HG03095 (cell line): Measurements from ENCODE around the gene SULF2.

Source experiments
- ATAC-seq: cut with Tn5 transposase; IDR thresholded peaks from one replicate; pipeline ENCODE4 v1.9.1; 2021; ENCODE audit warnings: moderate library complexity; ENCODE audit not compliant: unreplicated experiment

Gene SULF2

DNA sequence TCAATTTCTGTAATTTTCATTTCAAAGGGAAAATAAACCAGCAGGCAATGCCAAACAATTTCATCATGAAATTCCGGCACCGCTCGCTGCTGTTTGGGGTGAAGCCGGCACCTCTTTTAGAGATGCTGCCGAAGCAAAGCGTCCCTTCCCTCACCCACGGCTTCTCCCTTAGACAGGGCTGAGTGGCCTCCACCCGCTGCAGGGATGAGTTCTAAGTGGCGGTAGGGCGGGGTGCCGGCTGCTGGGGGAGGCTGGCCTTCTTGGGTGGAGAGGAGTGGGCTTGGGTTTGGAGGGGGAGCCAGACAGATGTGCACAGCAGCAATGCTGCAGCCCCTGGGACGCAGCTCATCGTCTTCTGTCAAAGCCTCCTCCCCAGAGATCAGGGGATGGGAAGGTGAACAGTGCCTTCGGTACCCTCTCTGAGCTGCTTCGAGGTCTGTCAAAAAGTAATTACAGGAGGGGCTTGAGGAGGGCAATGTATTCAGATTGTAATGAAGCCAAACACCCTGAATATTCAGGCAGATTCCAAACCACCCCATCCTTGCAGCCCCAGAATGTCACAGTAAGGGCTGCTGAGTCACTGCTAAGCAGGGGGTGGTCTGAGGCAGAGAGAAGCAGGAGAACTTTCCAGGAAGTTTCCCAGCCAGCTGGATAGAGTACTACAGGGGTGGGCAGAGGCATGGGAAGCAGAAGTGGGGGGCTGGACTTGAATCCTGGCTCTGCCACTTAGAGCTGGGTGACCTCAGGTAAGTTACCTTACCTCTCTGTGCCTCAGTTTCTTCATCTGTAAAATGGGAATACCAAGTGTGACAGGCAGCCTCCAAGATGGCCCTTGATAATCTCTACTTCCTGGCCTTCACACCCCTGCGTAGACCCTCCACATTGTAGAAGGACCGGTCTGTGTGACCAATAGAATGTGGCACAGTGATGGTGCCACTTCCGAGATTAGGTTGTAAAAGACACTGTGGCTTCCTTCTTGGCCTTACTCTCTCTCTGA lies 96.6 kb downstream of the SULF2 start:
- no peak for ATAC-seq

DNA sequence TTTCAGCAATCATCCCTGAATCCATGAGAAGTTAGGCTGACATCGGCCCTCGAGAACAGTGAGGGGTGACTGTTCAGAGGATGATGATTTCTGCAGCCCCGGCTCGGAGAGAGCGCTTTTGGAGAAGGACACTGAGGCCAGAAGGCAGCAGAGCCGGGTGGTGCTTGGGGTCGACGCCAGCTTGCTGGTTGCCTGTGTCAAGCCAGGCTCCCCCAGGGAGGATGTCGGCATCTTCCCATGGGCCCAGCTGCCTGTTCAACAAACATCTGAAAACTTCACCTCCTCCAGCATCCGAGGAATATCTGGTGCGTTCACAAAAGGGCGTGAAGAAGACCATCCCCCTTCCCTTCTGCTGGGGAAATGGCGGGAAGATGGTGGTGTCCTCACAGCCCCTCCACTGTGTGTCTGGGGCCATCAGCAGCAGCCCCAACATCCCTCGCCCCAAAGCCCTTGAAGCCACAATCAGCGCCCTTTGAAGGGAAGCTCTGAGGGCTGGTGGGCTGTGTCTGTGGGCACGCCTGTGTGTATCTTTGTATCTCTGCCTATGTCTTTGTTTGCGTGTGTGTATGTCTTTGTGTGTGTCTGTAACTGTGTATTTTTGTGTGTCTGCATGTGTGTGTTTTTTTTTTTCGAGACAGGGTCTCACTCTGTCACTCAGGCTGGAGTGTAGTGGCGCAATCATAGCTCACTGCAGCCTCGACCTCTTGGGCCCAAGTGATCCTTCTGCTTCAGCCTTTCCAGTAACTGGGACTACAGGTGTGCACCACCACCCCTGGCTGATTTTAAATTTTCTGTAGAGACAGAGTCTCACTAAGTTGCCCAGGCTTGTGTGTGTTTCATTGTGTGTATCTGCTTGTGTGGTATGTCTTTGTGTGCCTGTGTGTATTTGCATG lies 97.9 kb downstream of the SULF2 start:
- ATAC-seq: no peak

DNA sequence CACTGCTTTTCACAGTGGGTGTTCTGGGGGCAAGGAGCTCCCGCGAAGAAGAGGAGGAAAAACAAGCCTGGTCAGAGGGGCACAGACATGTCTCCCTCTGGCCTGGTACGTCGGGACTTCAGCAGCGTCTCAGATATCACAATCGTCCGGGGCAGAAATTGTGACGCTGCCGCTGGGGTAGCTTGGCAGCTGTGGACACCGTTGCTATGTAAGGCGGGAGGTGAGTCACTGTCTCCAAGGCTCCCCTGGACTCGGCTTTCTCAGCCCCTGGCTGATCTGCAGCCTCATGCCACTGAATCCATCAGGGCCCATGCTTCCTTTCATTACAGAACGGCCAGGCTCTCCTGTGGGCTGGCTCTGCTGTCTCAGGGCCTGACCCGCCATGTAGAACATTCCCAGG lies 98.7 kb downstream of the SULF2 start:
- ATAC-seq: no peak

DNA sequence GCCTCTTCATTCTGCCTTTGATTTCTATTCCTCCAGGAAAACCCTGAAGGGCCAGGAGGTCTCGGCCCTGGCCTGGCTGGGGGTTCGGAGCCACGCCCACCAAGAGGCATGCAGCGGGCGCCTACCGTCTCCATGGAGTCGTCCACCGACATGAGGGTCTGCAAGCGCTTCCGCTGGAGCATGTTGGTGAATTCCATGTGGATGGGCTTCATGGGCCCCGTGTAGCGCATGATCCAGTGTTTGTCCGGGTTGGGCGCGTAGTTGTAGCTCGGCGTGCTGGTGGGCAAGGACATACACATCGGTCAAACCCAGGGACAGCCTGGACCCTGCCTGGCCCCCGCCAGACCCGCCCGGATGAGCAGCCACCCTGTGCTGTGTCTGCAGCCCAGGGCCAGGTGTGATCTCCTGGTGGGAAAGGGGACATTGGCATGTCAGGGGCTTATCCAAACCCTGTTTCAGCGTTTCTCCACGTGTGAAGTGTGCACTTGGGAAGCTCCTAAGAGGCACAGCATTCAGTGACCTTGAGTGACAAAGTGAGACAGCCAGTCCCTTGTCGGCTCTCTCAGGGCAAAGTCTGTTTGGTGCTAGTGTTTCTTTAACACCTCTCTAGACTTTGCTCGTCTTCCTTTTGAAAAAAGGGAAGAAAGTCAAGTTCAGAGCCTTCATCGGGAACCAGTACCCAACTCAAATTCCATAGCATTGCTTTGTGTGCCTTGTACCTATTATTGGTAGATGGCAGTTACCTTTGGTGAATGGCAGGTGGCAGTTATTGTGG lies 100.8 kb downstream of the SULF2 start:
- ATAC-seq: no peak

DNA sequence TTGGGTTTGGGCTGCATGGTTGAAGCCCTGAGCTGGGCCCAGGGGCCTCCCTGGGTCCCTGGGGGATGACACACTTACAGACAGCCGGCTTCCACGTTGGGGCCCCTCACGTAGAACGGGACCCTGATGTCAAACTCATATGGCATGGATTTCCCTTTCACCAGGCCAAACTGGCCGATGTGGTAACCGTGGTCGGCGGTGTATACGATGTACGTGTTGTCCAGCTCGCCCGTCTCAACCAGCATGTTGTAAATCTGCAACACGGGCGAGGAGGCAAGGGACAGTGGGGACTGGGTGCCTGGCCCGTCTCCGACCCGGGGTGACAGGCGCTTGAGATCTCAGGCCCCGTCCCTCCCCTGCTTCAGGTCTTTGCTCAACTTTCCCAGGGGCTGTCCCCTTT lies 102.4 kb downstream of the SULF2 start:
- no peak for ATAC-seq

DNA sequence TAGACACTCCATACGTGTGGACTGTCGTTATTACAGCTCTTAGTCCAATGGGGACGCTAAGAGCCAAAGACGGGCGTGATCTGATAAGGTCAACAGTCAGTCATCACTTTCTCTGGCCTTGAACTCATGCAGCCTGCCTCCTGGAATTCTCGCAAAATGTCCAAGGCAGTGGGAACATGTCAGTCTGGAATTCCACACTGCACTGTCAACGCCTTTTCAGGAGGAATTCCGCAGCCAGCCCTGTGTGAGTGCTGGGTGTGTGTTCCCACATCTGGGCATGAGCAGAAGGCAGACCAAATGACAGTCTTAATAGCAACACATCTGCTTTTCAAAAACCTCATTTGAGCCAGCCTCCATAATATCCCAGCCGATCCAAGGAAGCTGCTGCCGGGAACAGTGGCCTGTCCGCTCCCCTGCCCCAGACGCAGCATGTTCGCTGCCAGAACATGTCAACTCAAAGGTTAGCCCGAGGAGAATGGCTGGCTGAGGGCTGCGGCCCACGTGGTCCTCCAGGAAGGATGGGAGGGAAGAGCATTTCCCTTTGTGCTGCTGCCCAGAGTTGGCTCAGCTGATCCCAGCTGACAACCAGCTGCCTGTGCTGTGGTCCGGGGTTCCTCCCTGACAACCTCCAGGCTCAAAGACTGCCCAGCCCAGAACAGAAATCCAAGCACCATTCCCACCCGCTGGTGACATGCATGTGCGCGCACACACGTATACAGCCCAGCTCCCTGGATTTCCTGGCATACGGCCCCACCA lies 103.1 kb downstream of the SULF2 start:
- no peak for ATAC-seq

DNA sequence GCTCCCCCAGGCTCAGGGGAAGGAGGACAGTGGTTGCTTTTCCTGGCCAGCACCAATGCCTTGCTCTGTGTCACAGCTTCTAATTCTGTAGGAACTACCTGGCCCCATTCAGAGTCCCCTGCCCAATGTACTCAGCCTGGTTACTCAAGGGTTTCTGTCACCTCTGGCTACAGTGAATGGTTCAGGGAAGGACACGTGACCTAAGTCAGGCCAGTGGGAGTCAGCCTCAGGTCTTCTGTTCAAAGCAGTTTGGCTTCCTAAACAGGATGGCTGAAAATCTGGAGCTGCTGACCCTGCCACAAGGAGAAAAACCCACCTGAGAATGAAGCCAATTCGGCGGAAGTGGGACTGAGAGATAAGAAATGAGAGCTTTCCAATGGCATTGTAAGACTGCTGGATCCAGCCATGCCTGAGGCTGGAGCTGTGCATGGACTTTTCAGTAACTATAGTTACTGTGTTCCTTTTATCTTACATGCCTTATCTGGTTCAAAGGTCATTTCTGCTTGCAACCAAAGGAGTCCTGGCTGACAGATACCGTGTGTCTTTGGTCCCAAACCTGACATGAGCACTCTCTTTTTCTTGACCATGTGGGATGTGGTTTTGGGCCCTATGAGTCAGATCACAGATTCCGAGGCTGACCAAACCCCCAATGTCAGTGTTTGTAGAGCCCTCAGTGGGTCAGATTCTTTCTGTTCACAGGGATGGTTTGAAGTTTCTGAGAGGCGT lies 104.3 kb downstream of the SULF2 start:
- ATAC-seq: no peak

DNA sequence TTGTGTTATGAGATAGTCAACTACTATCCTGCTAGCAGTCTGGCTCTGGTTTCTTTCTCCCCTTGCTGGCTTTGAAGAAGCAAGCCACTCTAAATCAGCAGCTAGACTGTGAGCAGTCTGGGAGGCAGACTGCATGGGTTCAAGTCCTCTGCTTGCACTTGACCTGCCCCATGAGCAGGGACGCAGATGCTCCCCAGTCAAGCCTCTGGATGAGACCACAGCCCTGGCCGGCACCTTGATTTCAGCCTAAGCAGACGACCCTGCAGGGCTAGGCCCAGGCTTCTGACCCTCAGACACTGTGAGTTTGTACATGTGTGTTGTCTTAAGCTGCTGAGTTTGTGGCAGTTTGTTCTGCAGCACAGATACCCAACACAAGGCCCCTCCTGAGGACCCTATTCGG lies 105.8 kb downstream of the SULF2 start:
- ATAC-seq: no peak

DNA sequence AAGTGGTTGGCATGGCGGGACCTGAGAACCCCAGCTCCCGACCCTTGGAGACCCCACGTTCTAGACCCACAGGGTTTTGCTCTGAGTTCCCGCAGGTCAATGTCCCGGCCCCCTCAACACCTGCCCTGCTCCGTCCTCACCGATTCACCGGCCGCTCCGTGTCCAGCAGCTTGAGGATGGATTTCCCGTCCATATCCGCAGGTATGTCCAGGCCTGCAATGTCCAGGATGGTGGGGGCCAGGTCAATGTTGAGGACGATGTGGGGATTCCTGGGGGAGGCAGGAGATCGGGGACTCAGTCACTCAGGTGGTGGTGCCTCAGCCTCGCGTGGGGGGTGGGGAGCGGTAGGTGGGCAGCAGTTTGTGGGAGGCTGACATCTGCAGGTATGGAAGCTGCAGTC lies 106.7 kb downstream of the SULF2 start:
- no peak for ATAC-seq

DNA sequence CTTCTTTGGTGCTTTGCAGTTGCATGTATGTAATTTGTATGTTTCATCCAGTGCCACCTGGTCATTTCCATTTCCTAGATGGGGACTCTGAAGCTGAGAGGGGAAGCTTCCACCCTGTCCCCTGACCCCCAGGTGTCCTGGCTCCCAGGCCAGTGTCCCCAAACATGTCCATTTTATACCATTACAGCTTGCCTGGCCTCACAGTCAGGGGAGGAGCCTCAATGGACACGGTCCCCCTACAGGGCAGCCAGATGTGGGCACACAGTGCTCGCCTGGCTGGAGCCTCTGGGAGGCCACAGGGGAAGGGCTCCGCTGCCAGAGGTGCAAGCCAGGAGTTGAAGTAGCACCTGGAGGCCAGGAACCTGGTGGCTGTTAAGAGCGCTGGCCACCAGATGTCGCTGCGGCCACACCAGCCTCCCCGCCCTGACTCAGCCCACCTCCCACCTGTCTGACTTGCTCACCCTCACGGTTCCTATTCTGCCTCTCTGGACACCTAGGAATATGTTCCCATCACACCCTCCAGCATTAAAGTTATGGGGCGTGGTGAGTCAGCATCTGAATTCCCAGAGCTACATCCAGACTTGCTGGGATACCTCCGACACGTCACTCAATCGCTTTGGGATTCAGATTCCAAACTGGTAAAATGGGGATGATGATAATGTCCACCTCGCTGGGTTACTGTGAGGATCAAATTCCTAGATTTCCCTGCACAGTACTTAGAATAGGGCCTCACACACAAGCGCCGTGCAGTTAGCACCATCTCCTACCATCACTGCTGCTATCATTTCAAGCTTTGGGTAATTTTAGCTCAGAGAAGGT lies 107.4 kb downstream of the SULF2 start:
- no peak for ATAC-seq

DNA sequence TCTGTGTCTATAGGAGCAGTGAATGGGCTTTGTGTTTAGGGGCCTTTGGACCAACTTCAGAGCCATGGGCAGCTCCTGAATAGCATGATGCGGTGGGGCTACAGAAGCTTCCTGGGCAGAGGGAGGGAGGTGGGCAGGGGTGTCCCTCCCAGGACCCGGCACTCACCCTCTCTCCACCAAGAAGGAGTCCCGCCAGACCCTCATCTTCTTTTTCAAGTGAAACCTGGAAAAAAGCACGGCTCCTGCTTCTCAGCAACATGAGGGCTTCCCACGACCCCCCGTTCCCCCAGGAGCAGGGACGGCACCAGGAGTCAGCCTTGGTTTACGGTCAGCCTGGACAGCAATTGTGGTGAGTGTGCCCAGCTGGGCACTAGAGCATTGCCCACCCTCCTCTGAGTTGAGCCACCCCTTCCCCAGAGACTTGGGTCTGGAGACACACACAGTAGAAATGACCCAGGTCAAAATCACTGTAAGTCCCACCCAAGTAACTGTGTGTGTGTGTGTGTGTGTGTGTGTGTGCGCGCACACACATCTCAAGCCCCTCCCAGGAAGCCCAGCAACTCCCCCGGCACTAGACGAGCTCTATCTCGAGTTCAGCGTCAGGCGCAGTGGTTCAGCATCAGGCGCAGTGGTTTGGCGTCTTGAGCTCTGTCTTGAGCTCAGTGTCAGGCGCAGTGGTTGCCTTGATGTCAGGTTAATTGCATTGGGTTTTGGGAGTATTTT lies 108.2 kb downstream of the SULF2 start:
- ATAC-seq: no peak

DNA sequence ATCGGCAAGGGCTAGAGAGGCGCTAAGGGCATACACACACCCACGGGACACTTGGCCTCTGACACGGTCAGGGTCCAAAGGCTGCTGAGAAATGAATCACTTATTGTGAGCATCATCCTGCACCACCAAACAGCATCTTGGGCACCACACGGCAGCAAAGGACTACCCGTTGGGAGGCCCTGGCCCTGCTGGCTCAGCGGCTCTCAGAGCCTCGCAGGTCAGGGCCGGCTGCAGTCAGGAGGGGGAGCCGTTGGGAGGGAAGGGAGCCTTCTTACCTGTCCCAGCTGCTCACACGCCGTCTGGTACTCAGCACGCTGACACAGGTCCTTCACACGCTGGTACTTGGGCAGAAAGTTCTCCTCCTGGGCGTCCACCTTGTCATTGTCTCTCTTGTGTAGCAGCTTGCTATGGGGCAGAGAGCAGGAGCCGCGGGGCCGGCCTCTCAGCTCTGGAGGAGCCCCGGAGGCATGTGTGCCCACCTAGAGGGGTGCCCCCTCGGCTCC lies 109.0 kb downstream of the SULF2 start:
- ATAC-seq: no peak

DNA sequence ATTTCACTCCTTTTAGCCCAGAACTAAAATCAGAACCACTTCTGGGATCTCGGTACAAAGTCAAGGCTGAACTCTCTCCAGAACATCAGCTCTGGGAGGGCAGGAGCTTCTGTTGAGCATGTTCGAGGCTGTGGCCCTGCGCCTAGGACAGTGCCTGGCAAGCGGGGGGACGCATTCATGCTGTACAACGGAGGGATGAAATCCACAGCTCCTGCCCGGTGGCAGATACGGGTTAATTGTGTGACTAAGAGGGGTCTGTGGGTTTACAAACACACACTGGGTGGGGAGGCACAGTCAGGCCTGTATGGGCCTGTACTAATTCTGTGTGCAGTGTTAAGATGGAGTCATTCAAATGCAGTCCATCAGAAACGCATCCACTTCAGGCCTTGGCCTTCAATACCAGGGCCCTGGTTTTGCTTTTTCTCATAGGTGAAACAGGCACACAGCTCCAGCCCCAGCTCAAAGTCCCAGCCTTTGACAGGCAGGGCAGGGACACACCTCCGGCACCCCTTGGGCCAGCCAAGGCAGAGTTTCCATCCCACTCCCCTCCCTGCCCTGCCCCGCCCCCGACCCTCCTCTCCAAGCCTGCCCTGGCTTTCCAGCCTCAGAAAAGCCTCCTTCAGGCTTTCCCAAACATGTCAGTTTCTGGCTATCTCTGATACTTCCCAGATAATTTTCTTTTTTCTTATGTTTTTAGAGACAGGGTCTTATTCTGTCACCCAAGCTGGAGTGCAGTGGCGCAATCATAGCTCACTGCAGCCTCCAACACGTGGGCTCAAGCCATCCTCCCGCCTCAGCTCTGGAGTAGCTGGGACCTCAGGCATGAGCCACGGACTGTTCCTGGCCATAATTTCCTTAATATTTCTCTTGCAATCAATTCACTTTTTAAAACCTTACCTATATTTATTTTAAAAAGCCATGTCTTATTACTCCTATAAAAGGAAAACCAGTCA lies 109.8 kb downstream of the SULF2 start:
- ATAC-seq: no peak

DNA sequence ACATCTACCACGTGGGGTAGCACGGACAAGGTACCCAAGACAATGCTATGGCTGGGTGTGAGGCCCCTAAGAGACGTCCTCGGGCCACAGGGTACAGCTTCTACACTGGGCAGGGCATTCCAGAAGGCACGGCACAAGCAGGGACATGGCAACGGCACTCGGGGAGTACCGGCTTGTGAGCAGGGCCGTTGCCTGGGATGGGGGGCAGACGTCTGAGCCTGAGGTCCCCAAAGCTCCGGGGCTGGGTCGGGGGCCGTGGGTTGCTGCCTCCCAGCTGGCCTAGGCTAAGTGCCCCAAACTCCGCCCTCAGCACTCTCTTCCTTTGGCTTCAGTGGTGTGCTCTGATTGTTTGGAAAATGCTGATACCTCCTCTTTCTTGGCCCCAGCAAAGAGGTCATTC lies 110.6 kb downstream of the SULF2 start:
- ATAC-seq: no peak

DNA sequence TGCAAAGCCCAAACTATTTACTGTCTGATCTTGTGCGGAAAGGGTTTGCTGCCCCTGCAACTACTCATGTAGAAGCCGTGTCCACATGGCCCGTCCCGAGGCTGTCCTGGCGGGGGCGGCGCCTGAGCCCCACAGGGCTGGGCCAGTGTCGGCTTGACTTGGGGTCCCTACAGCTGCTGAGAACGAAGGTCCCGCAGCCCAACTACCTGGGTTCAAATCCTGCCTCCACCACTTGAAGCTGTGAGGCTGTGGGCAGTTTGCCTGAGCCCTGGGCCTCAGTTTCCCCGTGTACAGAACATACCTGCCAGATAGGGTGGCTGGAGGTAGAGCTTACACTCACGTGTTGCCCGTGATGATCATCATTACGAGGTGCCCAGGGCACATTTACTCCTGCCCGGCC lies 111.1 kb downstream of the SULF2 start:
- ATAC-seq: no peak

DNA sequence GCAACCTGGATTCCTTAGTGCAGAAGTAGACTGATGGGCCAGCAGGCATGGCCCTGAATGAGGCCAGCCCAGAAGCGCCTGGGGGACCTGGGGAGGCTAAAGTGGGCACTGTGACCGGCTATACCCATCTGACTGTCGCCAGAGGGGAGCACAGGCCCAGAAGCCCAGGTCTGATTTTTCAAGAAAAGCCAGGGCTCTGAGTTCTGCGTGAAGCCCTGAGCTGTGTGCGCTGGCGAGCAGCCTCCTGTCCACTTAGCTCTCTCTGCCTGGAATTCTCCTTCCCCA lies 111.7 kb downstream of the SULF2 start:
- no peak for ATAC-seq
